NT2/D1 (cell line): Measurements from ENCODE around the gene TPI1.

Source experiments
- SUZ12 ChIP-seq: IDR thresholded peaks from 2 replicates; pipeline ENCODE4 v1.6.1; 2011; ENCODE audit not compliant: insufficient read length, insufficient read depth; ENCODE audit errors: extremely low read depth
- YY1 ChIP-seq: IDR thresholded peaks from 2 replicates; pipeline ENCODE4 v1.6.1; 2011; ENCODE audit not compliant: insufficient read length, insufficient read depth
- ZNF274 ChIP-seq: IDR thresholded peaks from 2 replicates; pipeline ENCODE4 v1.6.1; 2011; ENCODE audit warnings: mild to moderate bottlenecking, low read depth, low read length

DNA sequence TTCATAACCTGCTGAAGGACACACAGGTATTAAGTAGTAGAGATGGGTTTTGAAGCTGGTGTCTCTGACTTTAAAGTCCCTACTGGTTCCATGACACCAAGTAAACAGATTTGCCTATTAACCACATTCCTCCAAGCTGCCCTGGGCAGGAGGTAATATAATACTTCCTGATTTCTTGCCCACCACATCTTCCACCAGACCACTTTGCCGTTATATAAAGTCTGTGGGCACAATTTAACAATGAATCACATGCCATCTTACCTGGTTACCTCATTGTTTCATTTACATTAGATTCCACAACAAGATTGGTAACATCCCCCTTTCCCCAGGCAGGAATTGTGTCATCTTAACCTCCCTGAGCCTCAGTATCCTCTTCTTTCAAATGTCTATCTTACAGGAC lies 36.4 kb downstream of the TPI1 start:
- no peak for TF ChIP-seq ZNF274
- no peak for TF ChIP-seq YY1
- no peak for TF ChIP-seq SUZ12
